ENCODE results near the gene PTPRO.

PTPRO gene

GRCh38 chr12:15583804-15584203 is 261.5 kb downstream of the PTPRO start:
- H3K79me1 ChIP-seq (ENCODE audit: low read length): no peaks in the 10 kb centered on the region
- no peak overlapping the region for H2BK120ac ChIP-seq (ENCODE audit: low read depth, low read length)
- H4K5ac ChIP-seq (ENCODE audit: low read length): no peak overlapping the region
- no peak overlapping the region for H3K4ac ChIP-seq (ENCODE audit: low read depth, low read length)
- H3K27me3 ChIP-seq (ENCODE audit: insufficient read depth, low read length, poor library complexity): no peaks in the 10 kb centered on the region
- no peak overlapping the region for H3K27ac ChIP-seq (ENCODE audit: low read depth, low read length)
- no peak overlapping the region for H3K18ac ChIP-seq (ENCODE audit: low read length)
- H3K9ac ChIP-seq (ENCODE audit: low read length): no peak overlapping the region
- no peak overlapping the region for H3K23ac ChIP-seq (ENCODE audit: low read length)
- H2AK5ac ChIP-seq (ENCODE audit: low read length): no peak overlapping the region
- WGBS (ENCODE audit: extremely low coverage, insufficient coverage, low lambda C conversion rate): no CpG with 5 or more reads among the region's 7 CpGs
- H3K56ac ChIP-seq (ENCODE audit: low read length): no peak overlapping the region
- H3K4me3 ChIP-seq (ENCODE audit: low read length): no peak overlapping the region
- no peaks in the 10 kb centered on the region for H3K4me1 ChIP-seq (ENCODE audit: control insufficient read depth, low read depth, low read length)
- no peak overlapping the region for H2BK5ac ChIP-seq (ENCODE audit: low read length)
- H2BK15ac ChIP-seq (replicated peaks; ENCODE audit: low read depth): no peak overlapping the region
- no peaks in the 10 kb centered on the region for H3K36me3 ChIP-seq (ENCODE audit: control insufficient read depth, insufficient read depth, low read length)
- no peak overlapping the region for H3K4me2 ChIP-seq (ENCODE audit: low read length)
- no peaks in the 10 kb centered on the region for H3K79me2 ChIP-seq (ENCODE audit: control insufficient read depth, insufficient read depth, low read length)
- H4K8ac ChIP-seq (ENCODE audit: low read depth, low read length): no peak overlapping the region
- DNase-seq: peak; percentile 26

GRCh38 chr12:15584366-15585041 is 262.2 kb downstream of the PTPRO start:
- DNase-seq: peak; percentile 53
- no peak overlapping the region for H2BK5ac ChIP-seq (ENCODE audit: low read length)
- no peaks in the 10 kb centered on the region for H3K79me2 ChIP-seq (ENCODE audit: control insufficient read depth, insufficient read depth, low read length)
- H3K27ac ChIP-seq (ENCODE audit: low read depth, low read length): no peak overlapping the region
- no peak overlapping the region for H4K8ac ChIP-seq (ENCODE audit: low read depth, low read length)
- no peaks in the 10 kb centered on the region for H3K27me3 ChIP-seq (ENCODE audit: insufficient read depth, low read length, poor library complexity)
- no peak overlapping the region for H2BK15ac ChIP-seq (replicated peaks; ENCODE audit: low read depth)
- H3K4me1 ChIP-seq (ENCODE audit: control insufficient read depth, low read depth, low read length): no peaks in the 10 kb centered on the region
- no peak overlapping the region for H4K5ac ChIP-seq (ENCODE audit: low read length)
- no peak overlapping the region for H3K4me3 ChIP-seq (ENCODE audit: low read length)
- H3K9ac ChIP-seq (ENCODE audit: low read length): no peak overlapping the region
- no peaks in the 10 kb centered on the region for H3K79me1 ChIP-seq (ENCODE audit: low read length)
- no peak overlapping the region for H3K18ac ChIP-seq (ENCODE audit: low read length)
- no peak overlapping the region for H3K23ac ChIP-seq (ENCODE audit: low read length)
- H3K4ac ChIP-seq (ENCODE audit: low read depth, low read length): no peak overlapping the region
- H3K36me3 ChIP-seq (ENCODE audit: control insufficient read depth, insufficient read depth, low read length): no peaks in the 10 kb centered on the region
- WGBS (ENCODE audit: extremely low coverage, insufficient coverage, low lambda C conversion rate): no CpG with 5 or more reads among the region's 3 CpGs
- H2BK120ac ChIP-seq (ENCODE audit: low read depth, low read length): no peak overlapping the region
- H2AK5ac ChIP-seq (ENCODE audit: low read length): no peak overlapping the region
- H3K4me2 ChIP-seq (ENCODE audit: low read length): no peak overlapping the region
- H3K56ac ChIP-seq (ENCODE audit: low read length): no peak overlapping the region

- DNase-seq: no peak
- Histone ChIP-seq H2BK5ac (ENCODE audit: low read length) (no peak overlapping the region), H3K56ac (ENCODE audit: low read length) (no peak overlapping the region), H2BK15ac (replicated peaks; ENCODE audit: low read depth) (no peak overlapping the region), H2BK120ac (ENCODE audit: low read depth, low read length) (no peak overlapping the region), H3K27ac (ENCODE audit: low read depth, low read length) (no peak overlapping the region), H3K4me2 (ENCODE audit: low read length) (no peak overlapping the region), H3K79me2 (ENCODE audit: control insufficient read depth, insufficient read depth, low read length) (no peaks in the 10 kb centered on the region), H3K18ac (ENCODE audit: low read length) (no peak overlapping the region), H3K4ac (ENCODE audit: low read depth, low read length) (no peak overlapping the region), H4K5ac (ENCODE audit: low read length) (no peak overlapping the region), H3K4me1 (ENCODE audit: control insufficient read depth, low read depth, low read length) (no peaks in the 10 kb centered on the region), H4K8ac (ENCODE audit: low read depth, low read length) (no peak overlapping the region), H3K36me3 (ENCODE audit: control insufficient read depth, insufficient read depth, low read length) (no peaks in the 10 kb centered on the region), H3K9ac (ENCODE audit: low read length) (no peak overlapping the region), H3K27me3 (ENCODE audit: insufficient read depth, low read length, poor library complexity) (no peaks in the 10 kb centered on the region), H3K23ac (ENCODE audit: low read length) (no peak overlapping the region), H3K4me3 (ENCODE audit: low read length) (no peak overlapping the region), H2AK5ac (ENCODE audit: low read length) (no peak overlapping the region), H3K79me1 (ENCODE audit: low read length) (no peaks in the 10 kb centered on the region)
- no CpG with 5 or more reads among the region's 8 CpGs for WGBS (ENCODE audit: extremely low coverage, insufficient coverage, low lambda C conversion rate)
Measured at GRCh38 chr12:15589328-15590032, 267.2 kb downstream of the PTPRO start.

- Histone ChIP-seq H3K79me2 (ENCODE audit: control insufficient read depth, insufficient read depth, low read length) (no peaks in the 10 kb centered on the region), H3K4me1 (ENCODE audit: control insufficient read depth, low read depth, low read length) (no peaks in the 10 kb centered on the region), H3K27me3 (ENCODE audit: insufficient read depth, low read length, poor library complexity) (no peaks in the 10 kb centered on the region), H3K56ac (ENCODE audit: low read length) (peak overlapping the region; percentile 82), H2BK5ac (ENCODE audit: low read length) (no peak overlapping the region), H3K4me3 (ENCODE audit: low read length) (no peak overlapping the region), H2BK120ac (ENCODE audit: low read depth, low read length) (no peak overlapping the region), H3K23ac (ENCODE audit: low read length) (no peak overlapping the region), H2BK15ac (replicated peaks; ENCODE audit: low read depth) (no peak overlapping the region), H3K9ac (ENCODE audit: low read length) (peak overlapping the region; percentile 36), H3K4ac (ENCODE audit: low read depth, low read length) (no peak overlapping the region), H4K8ac (ENCODE audit: low read depth, low read length) (no peak overlapping the region), H3K4me2 (ENCODE audit: low read length) (peak overlapping the region; percentile 69), H3K18ac (ENCODE audit: low read length) (no peak overlapping the region), H4K5ac (ENCODE audit: low read length) (no peak overlapping the region), H3K79me1 (ENCODE audit: low read length) (no peaks in the 10 kb centered on the region), H2AK5ac (ENCODE audit: low read length) (no peak overlapping the region), H3K36me3 (ENCODE audit: control insufficient read depth, insufficient read depth, low read length) (no peaks in the 10 kb centered on the region), H3K27ac (ENCODE audit: low read depth, low read length) (no peak overlapping the region)
- WGBS (ENCODE audit: extremely low coverage, insufficient coverage, low lambda C conversion rate): no CpG with 5 or more reads among the region's 16 CpGs
- DNase-seq: peak; percentile 77
Measured at GRCh38 chr12:15590180-15590826, 268.0 kb downstream of the PTPRO start.

GRCh38 chr12:15591811-15592210 is 269.5 kb downstream of the PTPRO start:
- no peak overlapping the region for H3K4ac ChIP-seq (ENCODE audit: low read depth, low read length)
- no peak overlapping the region for H3K27ac ChIP-seq (ENCODE audit: low read depth, low read length)
- H4K5ac ChIP-seq (ENCODE audit: low read length): no peak overlapping the region
- no peak overlapping the region for H4K8ac ChIP-seq (ENCODE audit: low read depth, low read length)
- no peaks in the 10 kb centered on the region for H3K27me3 ChIP-seq (ENCODE audit: insufficient read depth, low read length, poor library complexity)
- H3K79me1 ChIP-seq (ENCODE audit: low read length): no peaks in the 10 kb centered on the region
- no peak for DNase-seq
- H2BK5ac ChIP-seq (ENCODE audit: low read length): no peak overlapping the region
- H3K4me1 ChIP-seq (ENCODE audit: control insufficient read depth, low read depth, low read length): no peaks in the 10 kb centered on the region
- H3K9ac ChIP-seq (ENCODE audit: low read length): no peak overlapping the region
- H2BK120ac ChIP-seq (ENCODE audit: low read depth, low read length): no peak overlapping the region
- no peaks in the 10 kb centered on the region for H3K36me3 ChIP-seq (ENCODE audit: control insufficient read depth, insufficient read depth, low read length)
- H3K4me3 ChIP-seq (ENCODE audit: low read length): no peak overlapping the region
- no peak overlapping the region for H2AK5ac ChIP-seq (ENCODE audit: low read length)
- H2BK15ac ChIP-seq (replicated peaks; ENCODE audit: low read depth): no peak overlapping the region
- no peak overlapping the region for H3K23ac ChIP-seq (ENCODE audit: low read length)
- no peak overlapping the region for H3K56ac ChIP-seq (ENCODE audit: low read length)
- whole genome bisulfite sequencing (ENCODE audit: extremely low coverage, insufficient coverage, low lambda C conversion rate): no CpG with 5 or more reads among the region's 5 CpGs
- H3K18ac ChIP-seq (ENCODE audit: low read length): no peak overlapping the region
- H3K4me2 ChIP-seq (ENCODE audit: low read length): no peak overlapping the region
- no peaks in the 10 kb centered on the region for H3K79me2 ChIP-seq (ENCODE audit: control insufficient read depth, insufficient read depth, low read length)
